PFSK-1 (cell line): ENCODE measurements around the gene TMOD4.

Experiments
- POLR2AphosphoS5 ChIP-seq: IDR thresholded peaks from 2 replicates; pipeline ENCODE4 v1.6.1; 2012; ENCODE audit warnings: low read depth, mild to moderate bottlenecking, control low read depth, low read length, moderate library complexity
- SIN3A ChIP-seq: IDR thresholded peaks from 2 replicates; pipeline ENCODE4 v1.6.1; 2012; ENCODE audit warnings: mild to moderate bottlenecking, low read length, moderate library complexity, borderline replicate concordance; ENCODE audit not compliant: insufficient read depth
- TAF1 ChIP-seq: IDR thresholded peaks from 2 replicates; pipeline ENCODE4 v1.6.1; 2012; ENCODE audit warnings: low read length, control low read depth, borderline replicate concordance; ENCODE audit not compliant: insufficient read depth

DNA sequence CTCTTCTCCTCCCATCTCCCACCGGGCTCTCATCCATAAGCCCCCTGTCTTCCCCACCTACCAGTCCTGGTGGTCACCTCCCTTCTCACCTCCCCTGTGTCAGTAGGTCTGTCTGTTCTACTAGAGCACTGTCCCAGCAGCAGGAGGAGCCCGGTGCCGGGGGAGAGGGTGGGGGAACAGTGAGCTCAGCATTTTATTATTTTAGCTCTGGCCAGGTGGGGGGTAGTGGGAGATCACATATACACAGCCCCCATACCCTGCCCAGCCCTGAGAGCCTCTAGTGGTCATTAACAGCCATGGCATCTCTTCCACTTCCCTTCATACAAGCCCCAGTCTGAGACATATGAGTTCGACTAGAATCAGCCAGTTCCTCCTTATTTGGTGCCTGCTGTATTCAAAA lies at the start of gene TMOD4:
- no peak for TF ChIP-seq TAF1
- TF ChIP-seq POLR2AphosphoS5 = no peak
- TF ChIP-seq SIN3A = no peak
